Colonic mucosa (tissue), 4 donors: ENCODE measurements around the gene ARL9. TPM values are rescaled to one million over a fixed set of nuclear protein-coding genes. Genes with fewer than 3 reads are reported as not detected.

ENCODE experiments used
- DNase-seq: peaks from one replicate; pipeline ENCODE4 v3.0.0-alpha.2; 2020
- H3K27ac ChIP-seq: fragments of 200-600 bp; one replicate; pipeline ENCODE4 v1.8.0; 2021
- H3K27me3 ChIP-seq: fragments of 200-600 bp; one replicate; pipeline ENCODE4 v1.8.0; 2021
- H3K36me3 ChIP-seq: fragments of 200-600 bp; one replicate; pipeline ENCODE4 v1.8.0; 2021
- H3K4me1 ChIP-seq: fragments of 200-600 bp; one replicate; pipeline ENCODE4 v1.8.0; 2021; ENCODE audit warnings: mild to moderate bottlenecking
- H3K4me3 ChIP-seq: fragments of 200-600 bp; one replicate; pipeline ENCODE4 v1.8.0; 2021
- H3K9ac ChIP-seq, 2 donors: one replicate each; pipeline ENCODE4 v1.7.0; 2013; ENCODE audit warnings: control low read depth in 2 of 2, low read depth in 2 of 2, low read length in 2 of 2
- H3K9me3 ChIP-seq: fragments of 200-600 bp; one replicate; pipeline ENCODE4 v1.8.0; 2021
- CTCF ChIP-seq: fragments of 200-600 bp; IDR thresholded peaks from one replicate; pipeline ENCODE4 v1.8.0; 2022; ENCODE audit warnings: antibody characterized with exemption, mild to moderate bottlenecking
- intact Hi-C: fragments of 100-400 bp; cut with DNase I; formaldehyde crosslinking; loops from one replicate; pipeline ENCODE4 v1.14.1; 2022
- total RNA-seq, 2 donors: library from RNA; stranded (reverse); fragmentation: NEBNext Ultra II Directional in 1 of 2; extraction: Animal tissue kit (Norgen Biotek cat#: 25700) in 1 of 2; gene quantifications; one replicate each; pipeline ENCODE4 v1.2.1, GENCODE V29; 2021
- donor health status: healthy.
- donor health status: DM: no; HTN: no; CAD: no.
- donor health status: DM: no; HTN: no; CAD: no.

ARL9 gene
- total RNA-seq = under 1 TPM; 0.17 to 0.29 TPM

- Histone ChIP-seq H3K36me3 (no peaks in the 10 kb centered on the region), H3K9me3 (no peaks in the 10 kb centered on the region), H3K27me3 (no peaks in the 10 kb centered on the region), H3K4me1 (no peaks in the 10 kb centered on the region), H3K4me3 (peak within 1 kb of the TSS; percentile 47), H3K27ac (peak within 1 kb of the TSS; percentile 7), H3K9ac (peak within 1 kb of the TSS; percentile 58 to 70)
- TF ChIP-seq CTCF = no peak
- intact Hi-C loops = no loop called here
- DNase-seq = peak; percentile 54
Measured at GRCh38 chr4:56505269-56506130, at the start of gene ARL9. ARL9 (plus strand) TSS chr4:56505791; CDS start chr4:56505863, 72 bp downstream.

GRCh38 chr4:56460085-56460484, 45.5 kb upstream of the ARL9 start:
- H3K9ac ChIP-seq = no peak overlapping the region
- DNase-seq = no peak
- no peak overlapping the region for H3K4me3 ChIP-seq
- no peaks in the 10 kb centered on the region for H3K27me3 ChIP-seq
- no peaks in the 10 kb centered on the region for H3K4me1 ChIP-seq
- no peak for TF ChIP-seq CTCF
- no peak overlapping the region for H3K27ac ChIP-seq
- intact Hi-C loops = no loop called here
- H3K36me3 ChIP-seq = no peaks in the 10 kb centered on the region
- H3K9me3 ChIP-seq = no peaks in the 10 kb centered on the region

- Histone ChIP-seq H3K9me3 (no peaks in the 10 kb centered on the region), H3K4me3 (no peak overlapping the region), H3K4me1 (peaks cover 8% of the 10 kb centered on the region), H3K9ac (no peak overlapping the region), H3K36me3 (no peaks in the 10 kb centered on the region), H3K27me3 (no peaks in the 10 kb centered on the region), H3K27ac (no peak overlapping the region)
- DNase-seq = no peak
- no peak for TF ChIP-seq CTCF
- intact Hi-C loops = no loop called here
Measured at GRCh38 chr4:56462157-56462556, 43.4 kb upstream of the ARL9 start.

- Histone ChIP-seq H3K4me1 (peaks cover 8% of the 10 kb centered on the region), H3K9ac (no peak overlapping the region), H3K9me3 (no peaks in the 10 kb centered on the region), H3K4me3 (no peak overlapping the region), H3K36me3 (no peaks in the 10 kb centered on the region), H3K27ac (no peak overlapping the region), H3K27me3 (no peaks in the 10 kb centered on the region)
- no peak for DNase-seq
- no peak for TF ChIP-seq CTCF
- intact Hi-C loops = no loop called here
Measured at GRCh38 chr4:56463711-56464110, 41.9 kb upstream of the ARL9 start.

- peaks cover 8% of the 10 kb centered on the region for H3K4me1 ChIP-seq
- H3K9ac ChIP-seq = no peak overlapping the region
- no peaks in the 10 kb centered on the region for H3K36me3 ChIP-seq
- no peak for DNase-seq
- intact Hi-C loops = no loop called here
- TF ChIP-seq CTCF = no peak
- H3K27ac ChIP-seq = no peak overlapping the region
- H3K4me3 ChIP-seq = no peak overlapping the region
- no peaks in the 10 kb centered on the region for H3K9me3 ChIP-seq
- H3K27me3 ChIP-seq = no peaks in the 10 kb centered on the region
Measured at GRCh38 chr4:56464581-56464980, 41.0 kb upstream of the ARL9 start.
